GM23338 (cell line): ENCODE results near the gene TMEM163. TPM values are rescaled to one million over a fixed set of nuclear protein-coding genes. Genes with fewer than 3 reads are reported as not detected.

ENCODE experiments used
- ATAC-seq: fragments of 200-7000 bp; cut with Tn5 transposase; 3 replicates; pipeline ENCODE4 v1.9.1; 2020
- DNase-seq: peaks from one replicate; pipeline ENCODE4 v3.0.0-alpha.2; 2015; ENCODE audit warnings: low spot score
- H2AFZ ChIP-seq: fragments of 200-600 bp; sonication (generic); 2 replicates; pipeline ENCODE4 v1.8.0; 2016; ENCODE audit warnings: antibody characterized with exemption, mild to moderate bottlenecking, moderate library complexity
- H3F3A ChIP-seq: fragments of 200-600 bp; sonication (generic); replicated peaks from 2 replicates; pipeline ENCODE4 v1.8.0; 2017; ENCODE audit warnings: antibody characterized with exemption, mixed run types, low read depth
- H3K27ac ChIP-seq: fragments of 200-600 bp; sonication (generic); 2 replicates; pipeline ENCODE4 v1.6.1; 2016; ENCODE audit warnings: low read depth
- H3K27me3 ChIP-seq: fragments of 200-600 bp; sonication (generic); 2 replicates; pipeline ENCODE4 v1.8.0; 2016; ENCODE audit warnings: mild to moderate bottlenecking, mixed run types, moderate library complexity; ENCODE audit not compliant: insufficient read depth
- H3K36me3 ChIP-seq: fragments of 200-600 bp; sonication (generic); 2 replicates; pipeline ENCODE4 v1.8.0; 2016; ENCODE audit warnings: mild to moderate bottlenecking; ENCODE audit not compliant: insufficient read depth
- H3K4me1 ChIP-seq: fragments of 200-600 bp; sonication (generic); 2 replicates; pipeline ENCODE4 v1.8.0; 2016; ENCODE audit warnings: mild to moderate bottlenecking, moderate library complexity; ENCODE audit not compliant: insufficient read depth
- H3K4me2 ChIP-seq: fragments of 200-600 bp; sonication (generic); 2 replicates; pipeline ENCODE4 v1.7.1; 2017; ENCODE audit warnings: mixed run types
- H3K4me3 ChIP-seq: fragments of 200-600 bp; sonication (generic); 2 replicates; pipeline ENCODE4 v1.6.1; 2016; ENCODE audit warnings: mixed run types
- H3K79me2 ChIP-seq: fragments of 200-600 bp; sonication (generic); replicated peaks from 2 replicates; pipeline ENCODE4 v1.8.0; 2017; ENCODE audit warnings: mild to moderate bottlenecking; ENCODE audit not compliant: insufficient read depth
- H3K9me2 ChIP-seq: fragments of 200-600 bp; sonication (generic); 2 replicates; pipeline ENCODE4 v1.8.0; 2017; ENCODE audit not compliant: insufficient read depth
- H4K20me1 ChIP-seq: fragments of 200-600 bp; sonication (generic); replicated peaks from 2 replicates; pipeline ENCODE4 v1.8.0; 2017; ENCODE audit warnings: mild to moderate bottlenecking; ENCODE audit not compliant: insufficient read depth
- H3K27ac Mint-ChIP-seq: 2 replicates; pipeline ENCODE4 v1.8.0; 2020; ENCODE audit warnings: inconsistent platforms, mild to moderate bottlenecking, moderate library complexity, mixed read lengths
- H3K27me3 Mint-ChIP-seq: 3 replicates; pipeline ENCODE4 v1.8.0; 2022; ENCODE audit warnings: low read depth, mild to moderate bottlenecking, moderate library complexity, mixed read lengths, inconsistent platforms; ENCODE audit not compliant: insufficient read depth, poor library complexity
- H3K36me3 Mint-ChIP-seq: 3 replicates; pipeline ENCODE4 v1.8.0; 2021; ENCODE audit warnings: low read depth, mild to moderate bottlenecking, inconsistent platforms, moderate library complexity, mixed read lengths
- H3K4me1 Mint-ChIP-seq: 3 replicates; pipeline ENCODE4 v1.8.0; 2020; ENCODE audit warnings: mild to moderate bottlenecking, inconsistent platforms, mixed read lengths
- H3K4me3 Mint-ChIP-seq: 3 replicates; pipeline ENCODE4 v1.8.0; 2021; ENCODE audit warnings: moderate library complexity, mild to moderate bottlenecking, inconsistent platforms, mixed read lengths
- H3K9me3 Mint-ChIP-seq: 3 replicates; pipeline ENCODE4 v1.8.0; 2020; ENCODE audit warnings: moderate library complexity, mild to moderate bottlenecking, inconsistent platforms, mixed read lengths
- CREB1 ChIP-seq: fragments of 250-450 bp; sonication (Bioruptor Pico); IDR thresholded peaks from 2 replicates; pipeline ENCODE4 v1.5.0; 2020; ENCODE audit warnings: low read depth, mild to moderate bottlenecking, moderate library complexity
- EZH2 ChIP-seq: fragments of 200-600 bp; sonication (generic); IDR thresholded peaks from one replicate; pipeline ENCODE4 v1.8.0; 2017; ENCODE audit warnings: antibody characterized with exemption, mild to moderate bottlenecking, low read depth; ENCODE audit not compliant: unreplicated experiment
- STAT1 ChIP-seq: IDR thresholded peaks from one replicate; pipeline ENCODE4 v1.6.1; 2016; ENCODE audit warnings: antibody characterized with exemption; ENCODE audit not compliant: unreplicated experiment
- polyA plus RNA-seq: library from polyadenylated mRNA; unstranded; fragments of >200 nt; fragmentation: Nextera tagmentation; extraction: Ambion mirVana; gene quantifications from 2 replicates; pipeline ENCODE4 v1.2.1, GENCODE V29; 2016
- total RNA-seq: library from RNA; depleted of rRNA; stranded (reverse); fragments of >200 nt; shearing (Covaris generic); gene quantifications from 2 replicates; pipeline ENCODE4 v1.2.3, GENCODE V29; 2014
- TF ChIP-seq, protein P1 (sequence below): fragments of 250-450 bp; sonication (Bioruptor Pico); IDR thresholded peaks from 2 replicates; pipeline ENCODE4 v1.5.0; 2020; ENCODE audit warnings: mild to moderate bottlenecking, moderate library complexity
- TF ChIP-seq, protein P2 (sequence below): IDR thresholded peaks from 2 replicates; pipeline ENCODE4 v1.6.1; 2016; ENCODE audit warnings: antibody characterized with exemption
- TF ChIP-seq, protein P3 (sequence below): IDR thresholded peaks from one replicate; pipeline ENCODE4 v1.6.1; 2018; ENCODE audit warnings: antibody characterized with exemption; ENCODE audit not compliant: unreplicated experiment
- TF ChIP-seq, protein P4 (sequence below), 2 experiments: fragments of 200-600 bp in 1 of 2; sonication (generic) in 1 of 2; conservative IDR thresholded peaks; 2 replicates each; pipeline versions ENCODE4 v1.5.1 to v1.6.1; 2016 to 2017; ENCODE audit warnings: antibody characterized with exemption in 2 of 2, low read depth in 2 of 2, mild to moderate bottlenecking in 2 of 2, moderate library complexity in 1 of 2

TMEM163 gene
- total and polyA plus RNA-seq, 2 experiments from 2014 or later = 1.1 to 1.8 TPM

DNA sequence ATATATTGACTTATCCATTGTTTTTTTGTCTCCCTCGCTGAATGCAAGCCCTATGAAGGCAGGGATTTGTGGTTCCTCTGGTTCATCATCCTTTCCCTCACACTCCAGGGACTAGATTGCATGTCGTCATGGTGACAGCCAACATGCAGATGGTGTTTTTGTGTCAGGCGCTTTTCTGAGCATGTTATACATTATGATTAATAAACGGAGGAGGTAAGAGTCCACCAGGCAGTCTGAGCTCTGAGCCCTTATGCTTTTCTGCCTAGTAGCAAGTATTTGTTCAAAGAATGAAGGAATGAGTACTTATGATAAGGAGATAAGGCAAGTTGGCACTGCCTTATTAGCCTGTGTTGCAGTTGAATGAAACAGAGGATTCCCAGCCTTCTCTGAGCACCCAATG, 283.3 kb downstream of the TMEM163 start:
- H3K4me1 Mint-ChIP-seq = peaks cover 17% of the 10 kb centered on the region
- no peak overlapping the region for H3K27ac Mint-ChIP-seq
- no peak for ATAC-seq
- H3K9me2 ChIP-seq = no peaks in the 10 kb centered on the region
- TF ChIP-seq EZH2 = no peak
- TF ChIP-seq, protein P1, sequence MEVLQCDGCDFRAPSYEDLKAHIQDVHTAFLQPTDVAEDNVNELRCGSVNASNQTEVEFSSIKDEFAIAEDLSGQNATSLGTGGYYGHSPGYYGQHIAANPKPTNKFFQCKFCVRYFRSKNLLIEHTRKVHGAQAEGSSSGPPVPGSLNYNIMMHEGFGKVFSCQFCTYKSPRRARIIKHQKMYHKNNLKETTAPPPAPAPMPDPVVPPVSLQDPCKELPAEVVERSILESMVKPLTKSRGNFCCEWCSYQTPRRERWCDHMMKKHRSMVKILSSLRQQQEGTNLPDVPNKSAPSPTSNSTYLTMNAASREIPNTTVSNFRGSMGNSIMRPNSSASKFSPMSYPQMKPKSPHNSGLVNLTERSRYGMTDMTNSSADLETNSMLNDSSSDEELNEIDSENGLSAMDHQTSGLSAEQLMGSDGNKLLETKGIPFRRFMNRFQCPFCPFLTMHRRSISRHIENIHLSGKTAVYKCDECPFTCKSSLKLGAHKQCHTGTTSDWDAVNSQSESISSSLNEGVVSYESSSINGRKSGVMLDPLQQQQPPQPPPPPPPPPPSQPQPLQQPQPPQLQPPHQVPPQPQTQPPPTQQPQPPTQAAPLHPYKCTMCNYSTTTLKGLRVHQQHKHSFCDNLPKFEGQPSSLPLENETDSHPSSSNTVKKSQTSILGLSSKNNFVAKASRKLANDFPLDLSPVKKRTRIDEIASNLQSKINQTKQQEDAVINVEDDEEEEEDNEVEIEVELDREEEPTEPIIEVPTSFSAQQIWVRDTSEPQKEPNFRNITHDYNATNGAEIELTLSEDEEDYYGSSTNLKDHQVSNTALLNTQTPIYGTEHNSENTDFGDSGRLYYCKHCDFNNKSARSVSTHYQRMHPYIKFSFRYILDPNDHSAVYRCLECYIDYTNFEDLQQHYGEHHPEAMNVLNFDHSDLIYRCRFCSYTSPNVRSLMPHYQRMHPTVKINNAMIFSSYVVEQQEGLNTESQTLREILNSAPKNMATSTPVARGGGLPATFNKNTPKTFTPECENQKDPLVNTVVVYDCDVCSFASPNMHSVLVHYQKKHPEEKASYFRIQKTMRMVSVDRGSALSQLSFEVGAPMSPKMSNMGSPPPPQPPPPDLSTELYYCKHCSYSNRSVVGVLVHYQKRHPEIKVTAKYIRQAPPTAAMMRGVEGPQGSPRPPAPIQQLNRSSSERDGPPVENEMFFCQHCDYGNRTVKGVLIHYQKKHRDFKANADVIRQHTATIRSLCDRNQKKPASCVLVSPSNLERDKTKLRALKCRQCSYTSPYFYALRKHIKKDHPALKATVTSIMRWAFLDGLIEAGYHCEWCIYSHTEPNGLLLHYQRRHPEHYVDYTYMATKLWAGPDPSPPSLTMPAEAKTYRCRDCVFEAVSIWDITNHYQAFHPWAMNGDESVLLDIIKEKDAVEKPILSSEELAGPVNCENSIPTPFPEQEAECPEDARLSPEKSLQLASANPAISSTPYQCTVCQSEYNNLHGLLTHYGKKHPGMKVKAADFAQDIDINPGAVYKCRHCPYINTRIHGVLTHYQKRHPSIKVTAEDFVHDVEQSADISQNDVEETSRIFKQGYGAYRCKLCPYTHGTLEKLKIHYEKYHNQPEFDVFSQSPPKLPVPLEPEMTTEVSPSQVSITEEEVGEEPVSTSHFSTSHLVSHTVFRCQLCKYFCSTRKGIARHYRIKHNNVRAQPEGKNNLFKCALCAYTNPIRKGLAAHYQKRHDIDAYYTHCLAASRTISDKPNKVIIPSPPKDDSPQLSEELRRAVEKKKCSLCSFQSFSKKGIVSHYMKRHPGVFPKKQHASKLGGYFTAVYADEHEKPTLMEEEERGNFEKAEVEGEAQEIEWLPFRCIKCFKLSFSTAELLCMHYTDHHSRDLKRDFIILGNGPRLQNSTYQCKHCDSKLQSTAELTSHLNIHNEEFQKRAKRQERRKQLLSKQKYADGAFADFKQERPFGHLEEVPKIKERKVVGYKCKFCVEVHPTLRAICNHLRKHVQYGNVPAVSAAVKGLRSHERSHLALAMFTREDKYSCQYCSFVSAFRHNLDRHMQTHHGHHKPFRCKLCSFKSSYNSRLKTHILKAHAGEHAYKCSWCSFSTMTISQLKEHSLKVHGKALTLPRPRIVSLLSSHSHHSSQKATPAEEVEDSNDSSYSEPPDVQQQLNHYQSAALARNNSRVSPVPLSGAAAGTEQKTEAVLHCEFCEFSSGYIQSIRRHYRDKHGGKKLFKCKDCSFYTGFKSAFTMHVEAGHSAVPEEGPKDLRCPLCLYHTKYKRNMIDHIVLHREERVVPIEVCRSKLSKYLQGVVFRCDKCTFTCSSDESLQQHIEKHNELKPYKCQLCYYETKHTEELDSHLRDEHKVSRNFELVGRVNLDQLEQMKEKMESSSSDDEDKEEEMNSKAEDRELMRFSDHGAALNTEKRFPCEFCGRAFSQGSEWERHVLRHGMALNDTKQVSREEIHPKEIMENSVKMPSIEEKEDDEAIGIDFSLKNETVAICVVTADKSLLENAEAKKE = no peak
- TF ChIP-seq CREB1 (CRISPR knock-in tag) = no peak
- TF ChIP-seq, protein P2, sequence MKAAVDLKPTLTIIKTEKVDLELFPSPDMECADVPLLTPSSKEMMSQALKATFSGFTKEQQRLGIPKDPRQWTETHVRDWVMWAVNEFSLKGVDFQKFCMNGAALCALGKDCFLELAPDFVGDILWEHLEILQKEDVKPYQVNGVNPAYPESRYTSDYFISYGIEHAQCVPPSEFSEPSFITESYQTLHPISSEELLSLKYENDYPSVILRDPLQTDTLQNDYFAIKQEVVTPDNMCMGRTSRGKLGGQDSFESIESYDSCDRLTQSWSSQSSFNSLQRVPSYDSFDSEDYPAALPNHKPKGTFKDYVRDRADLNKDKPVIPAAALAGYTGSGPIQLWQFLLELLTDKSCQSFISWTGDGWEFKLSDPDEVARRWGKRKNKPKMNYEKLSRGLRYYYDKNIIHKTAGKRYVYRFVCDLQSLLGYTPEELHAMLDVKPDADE = no peak
- TF ChIP-seq, protein P3, sequence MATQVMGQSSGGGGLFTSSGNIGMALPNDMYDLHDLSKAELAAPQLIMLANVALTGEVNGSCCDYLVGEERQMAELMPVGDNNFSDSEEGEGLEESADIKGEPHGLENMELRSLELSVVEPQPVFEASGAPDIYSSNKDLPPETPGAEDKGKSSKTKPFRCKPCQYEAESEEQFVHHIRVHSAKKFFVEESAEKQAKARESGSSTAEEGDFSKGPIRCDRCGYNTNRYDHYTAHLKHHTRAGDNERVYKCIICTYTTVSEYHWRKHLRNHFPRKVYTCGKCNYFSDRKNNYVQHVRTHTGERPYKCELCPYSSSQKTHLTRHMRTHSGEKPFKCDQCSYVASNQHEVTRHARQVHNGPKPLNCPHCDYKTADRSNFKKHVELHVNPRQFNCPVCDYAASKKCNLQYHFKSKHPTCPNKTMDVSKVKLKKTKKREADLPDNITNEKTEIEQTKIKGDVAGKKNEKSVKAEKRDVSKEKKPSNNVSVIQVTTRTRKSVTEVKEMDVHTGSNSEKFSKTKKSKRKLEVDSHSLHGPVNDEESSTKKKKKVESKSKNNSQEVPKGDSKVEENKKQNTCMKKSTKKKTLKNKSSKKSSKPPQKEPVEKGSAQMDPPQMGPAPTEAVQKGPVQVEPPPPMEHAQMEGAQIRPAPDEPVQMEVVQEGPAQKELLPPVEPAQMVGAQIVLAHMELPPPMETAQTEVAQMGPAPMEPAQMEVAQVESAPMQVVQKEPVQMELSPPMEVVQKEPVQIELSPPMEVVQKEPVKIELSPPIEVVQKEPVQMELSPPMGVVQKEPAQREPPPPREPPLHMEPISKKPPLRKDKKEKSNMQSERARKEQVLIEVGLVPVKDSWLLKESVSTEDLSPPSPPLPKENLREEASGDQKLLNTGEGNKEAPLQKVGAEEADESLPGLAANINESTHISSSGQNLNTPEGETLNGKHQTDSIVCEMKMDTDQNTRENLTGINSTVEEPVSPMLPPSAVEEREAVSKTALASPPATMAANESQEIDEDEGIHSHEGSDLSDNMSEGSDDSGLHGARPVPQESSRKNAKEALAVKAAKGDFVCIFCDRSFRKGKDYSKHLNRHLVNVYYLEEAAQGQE = no peak
- TF ChIP-seq STAT1 = no peak
- TF ChIP-seq, protein P4, sequence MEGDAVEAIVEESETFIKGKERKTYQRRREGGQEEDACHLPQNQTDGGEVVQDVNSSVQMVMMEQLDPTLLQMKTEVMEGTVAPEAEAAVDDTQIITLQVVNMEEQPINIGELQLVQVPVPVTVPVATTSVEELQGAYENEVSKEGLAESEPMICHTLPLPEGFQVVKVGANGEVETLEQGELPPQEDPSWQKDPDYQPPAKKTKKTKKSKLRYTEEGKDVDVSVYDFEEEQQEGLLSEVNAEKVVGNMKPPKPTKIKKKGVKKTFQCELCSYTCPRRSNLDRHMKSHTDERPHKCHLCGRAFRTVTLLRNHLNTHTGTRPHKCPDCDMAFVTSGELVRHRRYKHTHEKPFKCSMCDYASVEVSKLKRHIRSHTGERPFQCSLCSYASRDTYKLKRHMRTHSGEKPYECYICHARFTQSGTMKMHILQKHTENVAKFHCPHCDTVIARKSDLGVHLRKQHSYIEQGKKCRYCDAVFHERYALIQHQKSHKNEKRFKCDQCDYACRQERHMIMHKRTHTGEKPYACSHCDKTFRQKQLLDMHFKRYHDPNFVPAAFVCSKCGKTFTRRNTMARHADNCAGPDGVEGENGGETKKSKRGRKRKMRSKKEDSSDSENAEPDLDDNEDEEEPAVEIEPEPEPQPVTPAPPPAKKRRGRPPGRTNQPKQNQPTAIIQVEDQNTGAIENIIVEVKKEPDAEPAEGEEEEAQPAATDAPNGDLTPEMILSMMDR (conservative IDR thresholded peaks at IDR 0.05; ENCODE audit: low read depth in 2 of 2) = no peak
- H3F3A ChIP-seq = no peaks in the 10 kb centered on the region
- no peak overlapping the region for H3K4me3 Mint-ChIP-seq
- H3K4me3 ChIP-seq = no peak overlapping the region
- H3K36me3 Mint-ChIP-seq = no peaks in the 10 kb centered on the region; the same call in 1 of the 3 replicates
- H3K27ac ChIP-seq = no peak overlapping the region
- H3K36me3 ChIP-seq = no peaks in the 10 kb centered on the region
- H3K9me3 Mint-ChIP-seq = no peaks in the 10 kb centered on the region
- H3K27me3 ChIP-seq = peaks cover 28% of the 10 kb centered on the region
- H3K4me2 ChIP-seq = no peak overlapping the region
- H3K4me1 ChIP-seq = peaks cover 10% of the 10 kb centered on the region
- no peaks in the 10 kb centered on the region for H3K79me2 ChIP-seq
- DNase-seq = no peak
- peaks cover 6% of the 10 kb centered on the region for H3K27me3 Mint-ChIP-seq
- peaks cover 12% of the 10 kb centered on the region for H4K20me1 ChIP-seq
- no peak overlapping the region for H2AFZ ChIP-seq
